IgD-negative memory B cell (primary cell): Measurements from ENCODE around the gene ADGB. TPM values are rescaled to one million over a fixed set of nuclear protein-coding genes. Genes with fewer than 3 reads are reported as not detected.
A peak's percentile ranks its signal among the peaks of the same experiment; 100 is the strongest.
"Not testable (repeated sequence)": the region's sequence is repeated elsewhere in the genome, so short reads cannot be mapped to it uniquely, and the experiment has no call there.

Source experiments
- H3K27ac Mint-ChIP-seq, 3 donors: one replicate each; pipeline ENCODE4 v1.8.0; 2020 to 2022; ENCODE audit warnings: mild to moderate bottlenecking in 3 of 3, mixed read lengths in 3 of 3, moderate library complexity in 1 of 3
- H3K27me3 Mint-ChIP-seq: one replicate; pipeline ENCODE4 v1.8.0; 2021; ENCODE audit warnings: mixed read lengths
- H3K36me3 Mint-ChIP-seq: one replicate; pipeline ENCODE4 v1.8.0; 2020; ENCODE audit warnings: mild to moderate bottlenecking, mixed read lengths
- H3K4me1 Mint-ChIP-seq, 3 donors: one replicate each; pipeline ENCODE4 v1.8.0; 2020 to 2022; ENCODE audit warnings: mixed read lengths in 3 of 3, mild to moderate bottlenecking in 1 of 3
- H3K4me3 Mint-ChIP-seq, 4 donors: one replicate each; pipeline ENCODE4 v1.8.0; 2020 to 2022; ENCODE audit warnings: mild to moderate bottlenecking in 4 of 4, mixed read lengths in 4 of 4, moderate library complexity in 3 of 4
- H3K9me3 Mint-ChIP-seq, 3 donors: one replicate each; pipeline ENCODE4 v1.8.0; 2020 to 2021; ENCODE audit warnings: mixed read lengths in 3 of 3, mild to moderate bottlenecking in 1 of 3
- polyA plus RNA-seq: library from polyadenylated mRNA; unstranded; fragments of 300-500 nt; fragmentation: Illumina TruSeq; gene quantifications from one replicate; pipeline ENCODE4 v1.2.3, GENCODE V29; 2021

Gene ADGB
- polyA plus RNA-seq, 1 donor from 2014 or later = not detected

DNA sequence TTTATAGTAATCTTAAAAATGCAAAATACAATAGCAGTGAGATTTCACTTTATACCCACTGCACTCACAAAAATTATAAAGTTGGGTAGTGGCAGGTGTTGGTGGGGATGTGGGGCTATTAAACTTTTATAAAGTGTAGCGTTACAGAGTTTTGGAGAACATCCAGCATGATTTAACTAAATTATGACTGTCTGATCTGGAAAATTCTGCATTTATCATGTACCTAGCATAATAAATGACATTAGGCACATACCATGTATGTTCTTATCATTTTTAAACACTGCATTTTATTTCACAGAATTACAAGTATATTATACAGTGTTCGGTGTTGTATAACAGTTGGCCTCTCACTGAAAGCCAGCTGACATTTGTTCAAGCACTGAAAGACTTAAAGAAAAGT is 169.9 kb downstream of the ADGB start:
- no peaks in the 10 kb centered on the region for H3K9me3 Mint-ChIP-seq

DNA sequence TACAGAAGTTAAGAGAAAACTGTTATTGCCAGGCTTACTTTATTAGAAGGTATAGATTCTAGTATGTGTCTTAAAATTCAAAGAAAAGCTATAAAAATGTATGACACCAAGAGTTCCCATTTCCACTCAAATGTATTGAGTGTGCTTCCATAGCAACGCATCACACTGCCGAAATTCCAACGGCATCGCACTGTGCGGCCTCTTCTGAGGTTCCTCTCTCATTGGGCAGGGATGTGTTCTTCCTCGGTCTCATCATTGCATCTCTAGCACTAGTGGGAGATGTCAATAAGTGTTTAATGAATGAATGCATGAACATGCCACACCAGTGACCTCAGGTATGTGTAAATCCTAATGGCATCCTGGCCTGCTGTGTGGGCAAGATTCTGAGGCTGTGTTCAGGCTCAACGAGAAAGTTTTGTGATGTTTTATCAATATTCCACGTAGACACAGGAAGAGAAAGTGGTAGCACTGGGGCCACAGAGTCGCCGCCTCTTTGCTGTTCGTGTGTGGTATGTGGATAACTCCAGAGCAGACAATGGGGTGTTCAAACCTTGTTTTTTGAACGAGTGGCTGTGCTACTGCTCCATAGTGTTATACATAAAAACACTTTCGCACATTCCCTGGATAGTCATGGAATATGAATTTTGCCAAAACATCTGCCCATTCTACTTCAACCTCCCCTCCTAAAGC is 171.6 kb downstream of the ADGB start:
- Mint-ChIP-seq H3K9me3 (no peaks in the 10 kb centered on the region), H3K4me1 (peaks cover 3 to 9% (median 6%) of the 10 kb centered on the region in 3 donors), H3K36me3 (no peaks in the 10 kb centered on the region), H3K4me3 (peak overlapping the region in 1 of 4 donors; percentile 3), H3K27ac (no peak overlapping the region), H3K27me3 (peaks cover 19% of the 10 kb centered on the region)

More for the DNA sequence above, 169.9 kb downstream of the ADGB start:
- Mint-ChIP-seq H3K27ac (no peak overlapping the region), H3K4me1 (peaks cover 3 to 9% (median 6%) of the 10 kb centered on the region in 3 donors), H3K27me3 (peaks cover 19% of the 10 kb centered on the region), H3K36me3 (no peaks in the 10 kb centered on the region), H3K4me3 (no peak overlapping the region)

GRCh38 chr6:146770965-146771735 is 172.4 kb downstream of the ADGB start:
- no peak overlapping the region for H3K27ac Mint-ChIP-seq
- peaks cover 3 to 9% (median 6%) of the 10 kb centered on the region in 3 donors for H3K4me1 Mint-ChIP-seq
- no peaks in the 10 kb centered on the region for H3K9me3 Mint-ChIP-seq

GRCh38 chr6:146775220-146775619 is 176.4 kb downstream of the ADGB start:
- Mint-ChIP-seq H3K9me3 (peaks cover 0 to 4% (median 0%) of the 10 kb centered on the region in 3 donors), H3K36me3 (no peaks in the 10 kb centered on the region), H3K4me1 (peaks cover 3 to 9% (median 6%) of the 10 kb centered on the region in 3 donors), H3K27me3 (peaks cover 13% of the 10 kb centered on the region), H3K27ac (no peak overlapping the region), H3K4me3 (no peak overlapping the region)

More at GRCh38 chr6:146770965-146771735, 172.4 kb downstream of the ADGB start:
- H3K27me3 Mint-ChIP-seq = peaks cover 19% of the 10 kb centered on the region
- H3K4me3 Mint-ChIP-seq = peak overlapping the region in 2 of 4 donors; percentile 3 to 20
- no peaks in the 10 kb centered on the region for H3K36me3 Mint-ChIP-seq

GRCh38 chr6:146781836-146782235 is 183.1 kb downstream of the ADGB start:
- Mint-ChIP-seq H3K9me3 (peaks cover 0 to 4% (median 0%) of the 10 kb centered on the region in 3 donors), H3K27me3 (no peaks in the 10 kb centered on the region), H3K4me3 (no peak overlapping the region), H3K36me3 (no peaks in the 10 kb centered on the region), H3K27ac (no peak overlapping the region), H3K4me1 (no peaks in the 10 kb centered on the region)

DNA sequence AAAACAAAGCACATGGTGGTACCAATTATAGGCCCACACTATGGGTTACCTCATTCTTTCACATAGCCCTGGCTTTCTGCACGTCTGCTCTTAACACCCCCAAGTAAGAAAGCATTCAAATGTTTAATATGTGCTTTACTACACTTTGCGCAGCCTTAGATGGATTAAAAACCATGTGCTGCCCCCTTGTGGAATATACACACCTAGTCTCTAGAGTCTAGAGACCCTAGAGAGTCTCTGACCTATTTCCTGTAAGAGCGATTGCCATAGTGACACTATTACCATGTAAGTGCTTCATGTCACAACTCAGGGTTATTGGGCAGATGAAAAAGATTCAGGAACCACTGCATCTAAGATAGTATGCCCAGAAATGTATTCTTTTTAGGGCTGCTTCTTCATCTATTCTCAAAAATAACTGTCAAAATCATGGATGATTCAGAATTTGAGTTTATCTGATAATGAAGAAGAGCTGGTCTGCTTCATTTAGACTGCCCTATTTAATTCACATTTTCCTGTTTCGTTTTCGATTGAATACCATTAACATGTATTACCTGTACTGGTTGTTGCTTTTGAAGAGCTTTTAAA is 186.3 kb downstream of the ADGB start:
- H3K4me1 Mint-ChIP-seq = no peaks in the 10 kb centered on the region
- no peak overlapping the region for H3K4me3 Mint-ChIP-seq
- H3K9me3 Mint-ChIP-seq = no peaks in the 10 kb centered on the region
- H3K36me3 Mint-ChIP-seq = no peaks in the 10 kb centered on the region
- H3K27ac Mint-ChIP-seq = no peak overlapping the region
- no peaks in the 10 kb centered on the region for H3K27me3 Mint-ChIP-seq

DNA sequence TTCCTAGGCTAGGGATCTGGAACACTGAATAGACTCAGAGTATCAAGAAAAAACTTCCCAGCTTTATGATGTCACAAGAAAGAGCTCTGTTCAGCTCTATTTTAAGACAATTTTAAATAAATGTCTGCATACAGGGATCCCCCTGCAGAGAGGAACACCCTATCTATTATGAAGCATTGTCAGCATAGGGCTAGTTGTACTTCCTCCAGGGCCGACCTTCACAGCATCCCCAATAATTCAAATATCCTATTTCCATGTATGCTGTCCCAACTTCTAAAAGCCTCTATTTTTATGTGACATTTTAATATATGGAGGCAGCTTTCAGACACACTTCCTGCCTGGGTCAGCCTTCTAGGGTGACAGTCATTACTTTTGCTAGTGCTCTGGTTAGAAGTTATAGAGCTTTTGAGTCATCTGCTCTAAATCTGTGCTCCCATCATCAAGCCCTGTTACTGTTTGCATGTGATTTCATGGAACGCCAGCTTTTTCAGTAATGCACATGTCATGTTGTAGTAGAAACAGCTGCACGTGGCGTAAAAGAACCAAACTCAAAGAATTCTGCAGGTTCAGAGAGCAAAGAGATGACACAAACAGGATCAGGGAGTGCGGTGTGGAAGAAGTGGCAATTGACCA is 189.2 kb downstream of the ADGB start:
- no peak overlapping the region for H3K4me3 Mint-ChIP-seq

GRCh38 chr6:146790561-146791091 is 191.9 kb downstream of the ADGB start:
- H3K4me3 Mint-ChIP-seq = no peak overlapping the region
- H3K27me3 Mint-ChIP-seq = no peaks in the 10 kb centered on the region
- no peak overlapping the region for H3K27ac Mint-ChIP-seq
- H3K9me3 Mint-ChIP-seq = peaks cover 0 to 5% (median 2%) of the 10 kb centered on the region in 3 donors
- no peaks in the 10 kb centered on the region for H3K4me1 Mint-ChIP-seq
- H3K36me3 Mint-ChIP-seq = no peaks in the 10 kb centered on the region

More for the DNA sequence above, 189.2 kb downstream of the ADGB start:
- Mint-ChIP-seq H3K36me3 (no peaks in the 10 kb centered on the region), H3K9me3 (peaks cover 0 to 5% (median 2%) of the 10 kb centered on the region in 3 donors), H3K27ac (no peak overlapping the region), H3K4me1 (no peaks in the 10 kb centered on the region), H3K27me3 (no peaks in the 10 kb centered on the region)

DNA sequence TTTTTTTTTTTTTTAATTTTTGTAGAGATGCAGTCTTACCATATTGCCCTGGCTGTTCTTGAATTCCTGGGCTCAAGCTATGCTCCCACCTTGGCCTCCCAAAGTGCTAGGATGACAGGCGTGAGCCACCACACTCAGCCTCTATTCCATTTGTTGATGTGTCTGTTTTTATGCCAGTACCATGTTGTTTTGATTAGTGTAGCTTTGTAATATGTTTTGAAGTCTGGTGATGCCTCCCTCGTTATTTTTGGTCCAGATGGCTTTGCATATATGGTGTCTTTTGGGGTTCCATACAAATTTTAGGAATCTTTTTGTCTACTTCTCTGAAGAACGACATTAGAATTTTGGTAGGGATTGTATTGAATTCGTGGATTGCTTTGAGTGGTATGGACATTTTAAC is 193.2 kb downstream of the ADGB start:
- no peaks in the 10 kb centered on the region for H3K4me1 Mint-ChIP-seq
- H3K36me3 Mint-ChIP-seq = no peaks in the 10 kb centered on the region
- H3K27me3 Mint-ChIP-seq = peaks cover 3% of the 10 kb centered on the region
- no peak overlapping the region for H3K4me3 Mint-ChIP-seq
- H3K9me3 Mint-ChIP-seq = peaks cover 1 to 5% (median 3%) of the 10 kb centered on the region in 3 donors
- H3K27ac Mint-ChIP-seq = no peak overlapping the region

DNA sequence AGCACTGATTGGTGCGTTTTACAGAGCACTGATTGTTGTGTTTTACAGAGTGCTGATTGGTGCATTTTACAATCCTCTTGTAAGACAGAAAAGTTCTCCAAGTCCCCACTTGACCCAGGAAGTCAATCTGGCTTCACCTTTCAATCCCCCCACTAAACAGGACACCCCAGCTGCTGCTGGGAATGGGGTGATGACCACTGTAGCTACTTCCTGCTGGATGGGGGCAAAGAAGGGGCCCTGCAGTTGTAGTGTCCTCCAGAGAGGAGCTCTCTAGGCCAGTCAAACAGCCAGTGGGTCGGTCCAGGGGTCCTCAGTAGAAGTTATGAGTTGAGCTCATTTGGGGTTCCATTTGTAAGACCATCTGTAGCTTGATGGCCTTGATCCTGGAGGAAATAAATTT is 194.4 kb downstream of the ADGB start:
- H3K9me3 Mint-ChIP-seq, H3K4me3 Mint-ChIP-seq, H3K27ac Mint-ChIP-seq, H3K4me1 Mint-ChIP-seq, H3K36me3 Mint-ChIP-seq, H3K27me3 Mint-ChIP-seq: not testable (repeated sequence)

DNA sequence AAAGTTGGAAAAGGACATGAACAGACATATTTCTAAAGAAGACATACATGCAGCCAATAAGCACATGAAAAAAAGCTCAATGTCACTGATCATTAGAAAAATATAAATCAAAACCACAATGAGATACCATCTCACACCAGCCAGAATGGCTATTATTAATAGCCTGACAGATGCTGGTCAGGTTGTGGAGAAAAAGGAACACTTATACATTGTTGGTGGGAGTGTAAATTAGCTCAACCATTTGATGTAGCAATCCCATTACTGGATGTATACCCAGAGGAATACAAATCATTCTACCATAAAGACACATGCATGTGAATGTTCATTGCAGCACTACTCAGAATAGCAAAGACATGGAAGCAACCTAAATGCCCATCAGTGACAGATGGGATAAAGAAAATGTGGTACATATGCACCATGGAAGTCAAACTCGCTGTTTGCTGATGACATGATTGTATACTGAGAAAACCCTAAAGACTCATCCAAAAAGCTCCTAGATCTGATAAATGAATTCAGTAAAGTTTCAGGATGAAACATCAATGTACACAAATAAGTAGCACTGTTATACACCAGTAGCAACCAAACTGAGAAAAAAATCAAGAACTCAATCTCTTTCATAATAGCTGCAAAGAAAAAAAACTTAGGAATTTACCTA is 196.8 kb downstream of the ADGB start:
- Mint-ChIP-seq H3K4me1 (no peaks in the 10 kb centered on the region), H3K36me3 (no peaks in the 10 kb centered on the region), H3K27ac (no peak overlapping the region), H3K27me3 (peaks cover 3% of the 10 kb centered on the region), H3K9me3 (peaks cover 1 to 7% (median 5%) of the 10 kb centered on the region in 3 donors), H3K4me3 (no peak overlapping the region)

DNA sequence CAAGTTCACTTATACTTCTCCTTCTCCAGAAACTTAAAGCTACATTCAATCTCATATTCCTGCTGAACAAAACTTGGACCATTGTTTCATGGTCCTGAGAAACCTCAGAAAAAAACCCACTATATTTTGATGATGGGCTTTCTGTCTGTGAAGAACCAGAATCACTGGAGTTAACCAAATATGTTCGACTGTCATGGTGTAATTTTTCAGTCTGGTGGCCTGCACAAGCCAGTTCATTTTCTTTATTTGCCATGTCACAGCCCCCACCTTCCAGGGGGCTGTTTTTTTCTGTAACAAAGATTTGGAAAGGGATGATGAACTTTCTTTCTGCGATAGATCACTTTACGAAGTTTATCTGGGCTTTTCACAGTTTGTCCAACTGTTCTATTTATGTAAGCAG is 204.4 kb downstream of the ADGB start:
- not testable (repeated sequence) for H3K36me3 Mint-ChIP-seq, H3K27ac Mint-ChIP-seq, H3K4me3 Mint-ChIP-seq, H3K4me1 Mint-ChIP-seq, H3K27me3 Mint-ChIP-seq, H3K9me3 Mint-ChIP-seq

DNA sequence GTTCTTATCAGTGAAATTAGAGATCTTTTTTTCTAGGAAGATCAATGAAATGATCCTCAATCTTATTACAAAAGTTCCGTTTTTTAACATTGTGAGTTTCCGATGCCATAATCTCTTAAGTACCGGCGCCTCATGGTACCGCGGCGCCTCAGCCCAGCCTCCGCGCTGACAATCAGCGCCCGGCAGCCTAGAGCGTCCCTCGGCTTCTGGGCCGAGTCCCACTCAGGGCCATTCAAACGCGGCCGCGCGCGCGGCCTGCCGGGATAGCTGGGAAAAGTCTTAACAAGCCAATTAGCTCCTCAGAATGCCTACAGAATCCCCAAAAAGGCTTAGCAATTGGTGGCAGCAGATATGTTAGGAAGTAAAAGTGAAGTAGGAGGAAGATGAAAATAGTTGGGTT is 204.8 kb downstream of the ADGB start:
- no peaks in the 10 kb centered on the region for H3K9me3 Mint-ChIP-seq
- no peak overlapping the region for H3K27ac Mint-ChIP-seq
- no peak overlapping the region for H3K4me3 Mint-ChIP-seq
- no peaks in the 10 kb centered on the region for H3K36me3 Mint-ChIP-seq
- H3K4me1 Mint-ChIP-seq = no peaks in the 10 kb centered on the region
- no peaks in the 10 kb centered on the region for H3K27me3 Mint-ChIP-seq

GRCh38 chr6:146805546-146806325 is 207.0 kb downstream of the ADGB start:
- Mint-ChIP-seq H3K36me3 (no peaks in the 10 kb centered on the region), H3K4me1 (no peaks in the 10 kb centered on the region), H3K27me3 (no peaks in the 10 kb centered on the region), H3K27ac (no peak overlapping the region), H3K9me3 (no peaks in the 10 kb centered on the region), H3K4me3 (no peak overlapping the region)
